Right lobe of liver (tissue), 6 donors: ENCODE results near the gene ABLIM2. TPM values are rescaled to one million over a fixed set of nuclear protein-coding genes. Genes with fewer than 3 reads are reported as not detected.

Experiments used
- ATAC-seq, 4 donors: fragments of 200-7000 bp; cut with Tn5 transposase; one replicate each; pipeline ENCODE4 v1.9.1; 2020; ENCODE audit warnings: mild to moderate bottlenecking in 4 of 4, moderate library complexity in 4 of 4
- DNase-seq, 3 donors: peaks; one replicate each; pipeline ENCODE4 v3.0.0-alpha.2; 2020
- H3K27ac ChIP-seq, 3 donors: fragments of 200-600 bp; one replicate each; pipeline ENCODE4 v1.8.0; 2022
- H3K27me3 ChIP-seq, 2 donors: fragments of 200-600 bp; one replicate each; pipeline ENCODE4 v1.8.0; 2022
- H3K36me3 ChIP-seq, 4 donors: fragments of 200-600 bp; sonication (generic) in 1 of 4; one replicate each; pipeline versions ENCODE4 v1.5.1 to v1.8.0; 2017 to 2022; ENCODE audit warnings: control low read depth in 1 of 4
- H3K4me1 ChIP-seq, 4 donors: fragments of 200-600 bp; sonication (generic) in 1 of 4; one replicate each; pipeline versions ENCODE4 v1.5.1 to v1.8.0; 2017 to 2022; ENCODE audit warnings: control low read depth in 1 of 4
- H3K4me3 ChIP-seq, 3 donors: fragments of 200-600 bp; one replicate each; pipeline ENCODE4 v1.8.0; 2022
- H3K9me3 ChIP-seq, 4 donors: fragments of 200-600 bp; sonication (generic) in 1 of 4; one replicate each; pipeline versions ENCODE4 v1.5.1 to v1.8.0; 2017 to 2022; ENCODE audit warnings: control low read depth in 1 of 4
- CTCF ChIP-seq, 4 donors: fragments of 200-600 bp in 3 of 4; fragments of 450-650 bp in 1 of 4; IDR thresholded peaks; one replicate each; pipeline versions ENCODE4 v1.5.1 to v1.8.0; 2016 to 2022; ENCODE audit warnings: antibody characterized with exemption in 4 of 4, mild to moderate bottlenecking in 2 of 4
- POLR2A ChIP-seq: fragments of 450-650 bp; IDR thresholded peaks from one replicate; pipeline ENCODE4 v1.6.1; 2017; ENCODE audit warnings: antibody characterized with exemption, mild to moderate bottlenecking
- WGBS: methylation state at CpG from one replicate; pipeline ENCODE4 v1.1.6; 2018; ENCODE audit warnings: low coverage, low lambda C conversion rate; ENCODE audit not compliant: insufficient coverage; ENCODE audit errors: missing lambda C conversion rate; 5-methylcytosine and 5-hydroxymethylcytosine counted together
- intact Hi-C, 2 donors: fragments of 100-400 bp; cut with DNase I; formaldehyde crosslinking; loops; one replicate each; pipeline versions ENCODE4 v1.11.2 to v1.14.1; 2022
- total RNA-seq, 6 experiments: library from RNA; depleted of rRNA in 2 of 6; stranded (reverse); fragments of >200 nt in 2 of 6; fragmentation: NEBNext Ultra II Directional in 3 of 6; extraction: Animal tissue kit (Norgen Biotek cat#: 25700) in 3 of 6; gene quantifications; one replicate each; pipeline versions ENCODE4 v1.1.0 to v1.2.4, GENCODE V29; 2016 to 2023
- donor health status: DM: no; HTN: yes; CAD: no.
- donor health status: DM: no; HTN: no; CAD: no.
- donor health status: DM: no; HTN: no; CAD: no.
- donor health status: DM: no; HTN: yes; CAD: no.
- donor health status: DM: no; HTN: yes; CAD: no.

The ABLIM2 gene
- total RNA-seq, 6 experiments from 2014 or later = 0.93 to 3.5 (median 2.3) TPM

GRCh38 chr4:8114456-8115202 lies 44.0 kb downstream of the ABLIM2 start:
- DNase-seq = peak in 1 of 3 donors; percentile 39
- no peak for TF ChIP-seq CTCF (IDR thresholded peaks at IDR 0.05)
- TF ChIP-seq POLR2A = no peak
- Histone ChIP-seq H3K4me3 (no peak overlapping the region), H3K27me3 (no peaks in the 10 kb centered on the region), H3K36me3 (no peaks in the 10 kb centered on the region), H3K27ac (no peak overlapping the region), H3K4me1 (peaks cover 0 to 10% (median 0%) of the 10 kb centered on the region in 4 donors), H3K9me3 (no peaks in the 10 kb centered on the region)
- intact Hi-C loops = no loop called here
- no peak for ATAC-seq
- WGBS = 39% methylated on average over 2 of the region's 21 CpGs

DNA sequence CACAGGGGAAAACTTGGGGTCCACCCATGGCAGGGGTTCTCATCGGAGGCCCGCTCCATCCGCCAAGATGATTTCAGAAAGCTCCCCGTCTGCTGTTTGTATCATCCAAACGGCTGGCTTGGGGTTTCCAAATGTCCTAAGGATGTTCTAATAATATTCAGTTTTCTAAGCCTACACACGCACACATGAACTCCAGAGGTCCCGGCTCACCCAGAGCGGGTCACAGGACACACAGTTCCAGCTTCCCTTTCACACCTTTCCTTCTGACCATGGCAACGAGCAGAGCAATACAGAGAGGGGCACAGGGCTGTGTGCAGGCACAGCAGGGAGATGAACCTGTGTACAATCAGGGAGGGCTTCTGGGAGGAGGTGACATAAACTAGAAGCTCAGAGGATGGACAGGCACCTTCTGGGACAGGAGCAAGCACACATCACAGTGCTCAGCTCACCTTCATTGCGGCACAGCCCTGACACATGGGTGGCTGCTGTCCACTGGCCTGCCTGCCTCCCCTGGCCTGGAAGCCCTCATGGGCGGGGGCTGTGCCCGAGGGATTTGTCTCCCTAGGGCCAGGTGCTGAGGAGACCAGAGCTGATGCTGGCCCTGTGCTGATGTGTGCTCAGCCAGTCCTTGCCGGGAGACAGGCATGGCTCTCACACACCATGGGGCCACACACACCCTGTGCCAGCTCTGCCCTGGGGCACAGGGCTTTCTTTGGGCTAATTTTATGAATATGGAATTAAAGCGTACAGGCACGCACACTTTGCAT lies 44.8 kb downstream of the ABLIM2 start:
- Histone ChIP-seq H3K4me1 (peaks cover 0 to 10% (median 0%) of the 10 kb centered on the region in 4 donors), H3K27me3 (no peaks in the 10 kb centered on the region), H3K9me3 (no peaks in the 10 kb centered on the region), H3K4me3 (no peak overlapping the region), H3K36me3 (no peaks in the 10 kb centered on the region), H3K27ac (peak overlapping the region in 2 of 3 donors; percentile 12 to 32)
- ATAC-seq (peak in 3 of 4 donors; percentile 2 to 47 (median 20)), DNase-seq (peak in 1 of 3 donors; percentile 50)
- no peak for TF ChIP-seq POLR2A
- TF ChIP-seq CTCF (IDR thresholded peaks at IDR 0.05) = no peak
- WGBS = 49% methylated on average over 10 of the region's 15 CpGs
- intact Hi-C loops = no loop called here

- DNase-seq (no peak), ATAC-seq (no peak)
- Histone ChIP-seq H3K36me3 (no peaks in the 10 kb centered on the region), H3K4me1 (peaks cover 0 to 10% (median 0%) of the 10 kb centered on the region in 4 donors), H3K9me3 (no peaks in the 10 kb centered on the region), H3K27me3 (no peaks in the 10 kb centered on the region), H3K4me3 (no peak overlapping the region), H3K27ac (peak overlapping the region; percentile 2 to 62 (median 12))
- 50% methylated on average over 2 of the region's 10 CpGs for WGBS
- intact Hi-C loops = no loop called here
- TF ChIP-seq POLR2A = no peak
- TF ChIP-seq CTCF (IDR thresholded peaks at IDR 0.05) = no peak
These were observed 45.9 kb downstream of the ABLIM2 start for GRCh38 chr4:8112672-8113071.

DNA sequence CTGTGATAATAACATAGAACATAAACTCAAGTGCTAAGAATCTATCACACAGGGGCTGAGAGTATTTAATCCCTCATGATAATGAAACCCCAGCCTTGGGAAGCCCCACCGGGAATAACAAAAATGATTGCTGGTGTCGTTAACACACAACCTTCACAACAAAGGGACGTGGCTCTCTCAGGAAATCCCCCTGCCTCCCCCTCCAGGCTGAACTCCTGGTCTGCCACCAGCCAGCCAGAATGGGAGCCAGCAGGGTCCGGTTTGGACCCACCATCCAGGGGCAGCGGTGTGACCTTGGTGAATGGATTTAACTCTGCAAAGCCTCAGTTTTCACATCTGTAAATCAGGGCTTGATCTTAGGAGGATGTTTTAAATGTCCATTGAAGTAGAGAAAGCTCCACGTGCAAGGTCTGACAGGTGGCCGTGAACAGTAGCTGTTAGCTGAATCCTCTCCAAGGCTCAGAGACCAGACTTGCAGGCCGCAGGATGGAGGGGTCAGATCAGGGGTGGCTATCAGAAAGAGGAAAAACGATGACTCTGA lies 46.5 kb downstream of the ABLIM2 start:
- Histone ChIP-seq H3K36me3 (no peaks in the 10 kb centered on the region), H3K27me3 (no peaks in the 10 kb centered on the region), H3K9me3 (no peaks in the 10 kb centered on the region), H3K4me3 (no peak overlapping the region), H3K27ac (no peak overlapping the region), H3K4me1 (peaks cover 0 to 10% (median 0%) of the 10 kb centered on the region in 4 donors)
- intact Hi-C loops = no loop called here
- TF ChIP-seq CTCF (IDR thresholded peaks at IDR 0.05) (no peak), POLR2A (no peak)
- no peak for DNase-seq
- 68% methylated on average over 6 of the region's 9 CpGs for WGBS
- no peak for ATAC-seq
